ENCODE results near the gene EPHB2. TPM values are rescaled to one million over a fixed set of nuclear protein-coding genes. Genes with fewer than 3 reads are reported as not detected.

EPHB2 gene
- total RNA-seq, 4 donors from 2014 or later = 7.5 to 27.3 (median 23.8) TPM

DNA sequence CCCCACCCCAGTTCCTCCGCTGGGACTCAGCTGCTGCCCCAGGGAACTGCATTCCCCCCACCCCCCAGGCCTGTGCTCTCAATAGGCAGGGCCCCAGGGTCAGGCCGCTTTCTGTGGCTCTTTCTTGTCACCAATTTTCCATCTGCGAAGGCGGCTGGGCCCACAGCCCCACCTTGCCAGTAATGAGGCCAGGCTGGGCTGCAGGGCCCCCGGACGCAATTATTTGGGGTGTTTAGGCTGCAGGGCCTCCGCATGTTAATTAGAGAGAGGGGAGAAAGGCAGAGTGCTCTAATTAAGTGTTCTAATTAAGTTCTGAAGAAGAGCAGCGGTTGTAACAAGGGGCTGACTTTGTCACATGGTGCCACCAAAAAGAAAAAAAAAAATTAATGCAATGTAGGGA lies 71.8 kb downstream of the EPHB2 start:
- no peak for DNase-seq
- Histone ChIP-seq H3K9me3 (no peaks in the 10 kb centered on the region), H3K4me3 (replicated peaks in 1 of 3) (no peak overlapping the region), H3K36me3 (no peaks in the 10 kb centered on the region), H3K4me1 (peaks cover 4 to 14% of the 10 kb centered on the region in 2 donors), H3K27me3 (no peaks in the 10 kb centered on the region), H3K27ac (no peak overlapping the region)
- intact Hi-C loops (cut with DNase I) = no loop called here
- TF ChIP-seq POLR2A (IDR thresholded peaks at IDR 0.05) = no peak
- TF ChIP-seq, protein P1, sequence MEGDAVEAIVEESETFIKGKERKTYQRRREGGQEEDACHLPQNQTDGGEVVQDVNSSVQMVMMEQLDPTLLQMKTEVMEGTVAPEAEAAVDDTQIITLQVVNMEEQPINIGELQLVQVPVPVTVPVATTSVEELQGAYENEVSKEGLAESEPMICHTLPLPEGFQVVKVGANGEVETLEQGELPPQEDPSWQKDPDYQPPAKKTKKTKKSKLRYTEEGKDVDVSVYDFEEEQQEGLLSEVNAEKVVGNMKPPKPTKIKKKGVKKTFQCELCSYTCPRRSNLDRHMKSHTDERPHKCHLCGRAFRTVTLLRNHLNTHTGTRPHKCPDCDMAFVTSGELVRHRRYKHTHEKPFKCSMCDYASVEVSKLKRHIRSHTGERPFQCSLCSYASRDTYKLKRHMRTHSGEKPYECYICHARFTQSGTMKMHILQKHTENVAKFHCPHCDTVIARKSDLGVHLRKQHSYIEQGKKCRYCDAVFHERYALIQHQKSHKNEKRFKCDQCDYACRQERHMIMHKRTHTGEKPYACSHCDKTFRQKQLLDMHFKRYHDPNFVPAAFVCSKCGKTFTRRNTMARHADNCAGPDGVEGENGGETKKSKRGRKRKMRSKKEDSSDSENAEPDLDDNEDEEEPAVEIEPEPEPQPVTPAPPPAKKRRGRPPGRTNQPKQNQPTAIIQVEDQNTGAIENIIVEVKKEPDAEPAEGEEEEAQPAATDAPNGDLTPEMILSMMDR (IDR thresholded peaks at IDR 0.05) = no peak
- 94 to 97% methylated on average over 8 of the region's 8 CpGs for WGBS, 2 donors

DNA sequence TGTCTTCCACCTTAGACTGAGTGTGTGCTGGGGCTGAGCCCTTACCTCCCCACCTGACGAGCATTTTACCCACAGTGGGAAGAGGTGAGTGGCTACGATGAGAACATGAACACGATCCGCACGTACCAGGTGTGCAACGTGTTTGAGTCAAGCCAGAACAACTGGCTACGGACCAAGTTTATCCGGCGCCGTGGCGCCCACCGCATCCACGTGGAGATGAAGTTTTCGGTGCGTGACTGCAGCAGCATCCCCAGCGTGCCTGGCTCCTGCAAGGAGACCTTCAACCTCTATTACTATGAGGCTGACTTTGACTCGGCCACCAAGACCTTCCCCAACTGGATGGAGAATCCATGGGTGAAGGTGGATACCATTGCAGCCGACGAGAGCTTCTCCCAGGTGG lies 73.7 kb downstream of the EPHB2 start:
- 93 to 95% methylated on average over 10 to 17 of the region's 19 CpGs for WGBS, 2 donors
- intact Hi-C loops (cut with DNase I) = no loop called here

DNA sequence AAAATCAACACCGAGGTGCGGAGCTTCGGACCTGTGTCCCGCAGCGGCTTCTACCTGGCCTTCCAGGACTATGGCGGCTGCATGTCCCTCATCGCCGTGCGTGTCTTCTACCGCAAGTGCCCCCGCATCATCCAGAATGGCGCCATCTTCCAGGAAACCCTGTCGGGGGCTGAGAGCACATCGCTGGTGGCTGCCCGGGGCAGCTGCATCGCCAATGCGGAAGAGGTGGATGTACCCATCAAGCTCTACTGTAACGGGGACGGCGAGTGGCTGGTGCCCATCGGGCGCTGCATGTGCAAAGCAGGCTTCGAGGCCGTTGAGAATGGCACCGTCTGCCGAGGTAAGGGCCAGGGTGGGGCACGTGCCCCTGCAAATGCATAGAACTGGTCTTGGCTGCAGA lies 74.1 kb downstream of the EPHB2 start:
- 94 to 96% methylated on average over 17 to 27 of the region's 27 CpGs for WGBS, 2 donors
- no peak for DNase-seq
- intact Hi-C loops (cut with DNase I) = no loop called here

More for the DNA sequence above, 73.7 kb downstream of the EPHB2 start:
- no peaks in the 10 kb centered on the region for H3K9me3 ChIP-seq
- DNase-seq = no peak
- no peaks in the 10 kb centered on the region for H3K27me3 ChIP-seq
- no peaks in the 10 kb centered on the region for H3K36me3 ChIP-seq
- H3K27ac ChIP-seq = no peak overlapping the region
- no peak for TF ChIP-seq POLR2A (IDR thresholded peaks at IDR 0.05)
- H3K4me3 ChIP-seq (replicated peaks in 1 of 3) = no peak overlapping the region
- H3K4me1 ChIP-seq = peaks cover 5 to 18% of the 10 kb centered on the region in 2 donors

GRCh38 chr1:22786101-22786500 lies 75.5 kb downstream of the EPHB2 start:
- Histone ChIP-seq H3K27ac (no peak overlapping the region), H3K27me3 (no peaks in the 10 kb centered on the region), H3K4me3 (replicated peaks in 1 of 3) (no peak overlapping the region), H3K4me1 (peaks cover 15 to 34% of the 10 kb centered on the region in 2 donors), H3K36me3 (no peaks in the 10 kb centered on the region), H3K9me3 (no peaks in the 10 kb centered on the region)
- no peak for DNase-seq
- WGBS, 2 donors = 100% methylated on average over 1 of the region's 1 CpG
- intact Hi-C loops (cut with DNase I) = no loop called here
- TF ChIP-seq, protein P1 (IDR thresholded peaks at IDR 0.05) = no peak
- no peak for TF ChIP-seq POLR2A (IDR thresholded peaks at IDR 0.05)

More for the DNA sequence above, 74.1 kb downstream of the EPHB2 start:
- peaks cover 5 to 22% of the 10 kb centered on the region in 2 donors for H3K4me1 ChIP-seq
- H3K27me3 ChIP-seq = no peaks in the 10 kb centered on the region
- H3K9me3 ChIP-seq = no peaks in the 10 kb centered on the region
- H3K27ac ChIP-seq = no peak overlapping the region
- TF ChIP-seq, protein P1 (IDR thresholded peaks at IDR 0.05) = no peak
- TF ChIP-seq POLR2A (IDR thresholded peaks at IDR 0.05) = no peak
- no peaks in the 10 kb centered on the region for H3K36me3 ChIP-seq
- H3K4me3 ChIP-seq (replicated peaks in 1 of 3) = no peak overlapping the region

DNA sequence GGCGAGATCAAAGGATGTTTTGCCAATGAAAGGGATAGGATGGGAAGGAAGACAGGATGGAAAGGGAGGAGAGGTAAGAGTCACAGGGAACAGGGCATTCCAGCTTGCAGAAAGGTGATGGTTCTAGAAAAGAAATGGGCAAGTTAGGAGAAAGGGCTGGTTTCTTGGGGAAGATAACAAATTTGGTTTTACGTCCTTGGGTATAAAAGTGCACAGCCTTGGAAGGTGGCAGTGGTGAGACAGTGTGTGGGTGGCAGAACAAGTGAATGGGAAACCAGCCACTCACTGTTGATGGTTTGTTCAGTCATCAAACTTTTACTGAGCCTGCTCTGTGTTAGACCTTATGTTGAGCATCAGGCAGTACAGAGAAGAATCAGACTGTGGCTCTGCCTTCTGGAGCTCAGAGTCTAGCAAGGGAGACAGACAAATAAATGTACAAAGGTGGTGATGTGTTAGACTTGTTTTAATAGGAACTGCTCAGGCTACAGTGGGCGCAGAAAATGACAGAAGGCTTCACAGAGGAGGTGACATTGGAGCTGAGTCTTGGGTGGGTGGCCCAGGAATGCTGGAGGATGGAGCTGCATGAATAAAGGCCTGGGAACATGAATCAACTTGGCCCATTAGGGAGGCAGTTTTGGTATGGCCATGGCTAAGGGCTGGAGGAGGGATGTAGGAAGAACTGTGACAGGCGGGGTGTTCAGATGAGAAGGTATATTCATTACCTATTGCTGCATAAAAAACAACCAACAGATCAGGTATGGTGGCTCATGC lies 76.3 kb downstream of the EPHB2 start:
- TF ChIP-seq, protein P1 (IDR thresholded peaks at IDR 0.05) = no peak
- no peak for TF ChIP-seq POLR2A (IDR thresholded peaks at IDR 0.05)
- Histone ChIP-seq H3K27me3 (no peaks in the 10 kb centered on the region), H3K27ac (no peak overlapping the region), H3K4me3 (replicated peaks in 1 of 3) (no peak overlapping the region), H3K9me3 (no peaks in the 10 kb centered on the region), H3K4me1 (peaks cover 15 to 35% of the 10 kb centered on the region in 2 donors), H3K36me3 (no peaks in the 10 kb centered on the region)
- 93 to 96% methylated on average over 4 of the region's 4 CpGs for WGBS, 2 donors
- intact Hi-C loops (cut with DNase I) = no loop called here
- DNase-seq = no peak
